Activated CD4-positive, alpha-beta T cell treated with anti-CD3 and anti-CD28 coated beads, Interleukin-2, amount 50 U/mL, for 4 hours (primary cell): ENCODE data around the gene C1QC.

Experiments used
- DNase-seq, 2 experiments: peaks; one replicate each; pipeline ENCODE4 v3.0.0-alpha.2; 2020

C1QC gene

GRCh38 chr1:22643381-22643780 lies at the start of gene C1QC:
Gene C1QC, plus strand, starts transcription at chr1:22643633. Its CDS starts 391 bp downstream, at chr1:22644024.
- no peak for DNase-seq

GRCh38 chr1:22594396-22594795 lies 49.0 kb upstream of the C1QC start:
- DNase-seq = no peak

DNA sequence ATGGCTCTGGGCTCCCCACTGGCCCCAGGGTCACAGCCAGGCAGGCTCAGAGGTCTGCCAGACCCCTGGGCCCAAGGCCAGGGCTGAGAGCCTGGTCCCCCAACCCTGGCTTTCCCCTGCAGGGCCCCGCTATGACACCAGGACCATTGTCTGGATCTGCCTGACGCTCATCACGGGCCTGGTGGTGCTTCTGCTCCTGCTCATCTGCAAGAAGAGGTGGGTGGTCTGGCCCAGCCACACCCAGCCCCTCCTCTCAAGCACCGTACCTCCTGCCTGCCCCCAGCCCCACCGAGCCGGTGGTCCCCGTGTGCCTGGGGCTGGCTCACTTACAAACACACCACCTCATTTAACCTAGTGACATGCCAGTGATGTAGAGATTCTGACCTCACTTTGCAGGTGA lies 48.3 kb upstream of the C1QC start:
- DNase-seq = no peak

DNA sequence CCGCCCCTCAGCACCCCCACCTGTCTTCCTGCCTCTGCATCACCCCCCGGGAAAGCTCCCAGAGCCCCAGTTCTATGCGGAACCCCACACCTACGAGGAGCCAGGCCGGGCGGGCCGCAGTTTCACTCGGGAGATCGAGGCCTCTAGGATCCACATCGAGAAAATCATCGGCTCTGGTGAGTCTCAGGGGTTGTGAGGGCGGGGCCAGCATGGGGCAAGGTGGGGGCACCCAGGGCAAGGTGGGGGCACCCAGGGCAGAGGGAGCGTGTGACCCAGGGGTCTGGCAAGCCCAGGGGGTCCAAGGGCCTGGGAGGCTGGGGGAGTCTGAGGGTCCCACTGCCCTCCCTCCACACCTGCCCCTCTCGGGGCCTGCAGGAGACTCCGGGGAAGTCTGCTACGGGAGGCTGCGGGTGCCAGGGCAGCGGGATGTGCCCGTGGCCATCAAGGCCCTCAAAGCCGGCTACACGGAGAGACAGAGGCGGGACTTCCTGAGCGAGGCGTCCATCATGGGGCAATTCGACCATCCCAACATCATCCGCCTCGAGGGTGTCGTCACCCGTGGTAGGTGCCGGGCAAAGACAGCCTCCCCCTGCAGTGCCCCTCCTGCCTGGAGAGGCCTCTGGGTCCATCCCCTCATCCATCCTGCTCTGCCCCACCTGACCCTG lies 46.0 kb upstream of the C1QC start:
- DNase-seq = no peak

DNA sequence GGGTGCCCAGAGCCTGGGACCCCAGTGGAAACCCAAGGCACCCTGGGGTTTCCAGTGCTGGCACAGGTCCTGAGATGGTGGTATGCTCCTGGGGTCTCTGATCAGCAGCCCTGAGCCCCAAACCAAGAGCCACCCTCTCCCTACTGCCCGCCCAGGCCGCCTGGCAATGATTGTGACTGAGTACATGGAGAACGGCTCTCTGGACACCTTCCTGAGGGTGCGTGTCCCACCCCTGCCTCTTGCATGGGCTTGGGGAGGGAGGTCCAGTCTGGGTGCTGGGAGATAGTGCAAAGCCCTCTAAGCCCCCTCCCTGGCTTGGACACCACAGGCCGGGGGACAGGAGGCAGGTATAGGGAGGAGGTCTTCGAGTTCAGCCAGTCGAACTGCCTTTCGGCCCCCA lies 45.4 kb upstream of the C1QC start:
- no peak for DNase-seq

- DNase-seq = no peak
These were observed 44.7 kb upstream of the C1QC start for GRCh38 chr1:22598736-22599135.

- no peak for DNase-seq
These were observed 43.2 kb upstream of the C1QC start for GRCh38 chr1:22600071-22600816.

DNA sequence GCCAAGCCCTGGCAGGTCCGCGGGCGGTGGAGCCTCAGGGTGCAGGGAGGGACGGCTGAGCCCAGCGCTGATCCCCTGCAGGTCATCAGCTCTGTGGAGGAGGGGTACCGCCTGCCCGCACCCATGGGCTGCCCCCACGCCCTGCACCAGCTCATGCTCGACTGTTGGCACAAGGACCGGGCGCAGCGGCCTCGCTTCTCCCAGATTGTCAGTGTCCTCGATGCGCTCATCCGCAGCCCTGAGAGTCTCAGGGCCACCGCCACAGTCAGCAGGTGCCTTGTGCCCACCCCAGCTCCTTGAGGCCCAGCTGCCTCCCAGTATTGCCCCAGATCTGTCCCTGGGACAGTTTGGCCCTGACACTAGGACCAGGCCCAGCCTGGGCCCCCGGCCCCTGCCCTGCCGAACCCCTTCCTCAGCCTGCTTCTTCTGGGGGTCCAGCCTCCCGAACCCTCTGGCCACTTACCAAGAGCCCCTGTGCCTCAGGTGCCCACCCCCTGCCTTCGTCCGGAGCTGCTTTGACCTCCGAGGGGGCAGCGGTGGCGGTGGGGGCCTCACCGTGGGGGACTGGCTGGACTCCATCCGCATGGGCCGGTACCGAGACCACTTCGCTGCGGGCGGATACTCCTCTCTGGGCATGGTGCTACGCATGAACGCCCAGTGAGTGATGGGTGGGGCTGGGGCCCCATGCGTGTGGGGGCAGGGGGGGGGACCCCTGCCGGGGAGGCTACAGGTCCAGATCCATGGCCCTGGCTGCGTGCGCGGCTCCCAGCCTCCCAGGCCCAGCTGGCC lies 42.4 kb upstream of the C1QC start:
- DNase-seq = no peak

DNA sequence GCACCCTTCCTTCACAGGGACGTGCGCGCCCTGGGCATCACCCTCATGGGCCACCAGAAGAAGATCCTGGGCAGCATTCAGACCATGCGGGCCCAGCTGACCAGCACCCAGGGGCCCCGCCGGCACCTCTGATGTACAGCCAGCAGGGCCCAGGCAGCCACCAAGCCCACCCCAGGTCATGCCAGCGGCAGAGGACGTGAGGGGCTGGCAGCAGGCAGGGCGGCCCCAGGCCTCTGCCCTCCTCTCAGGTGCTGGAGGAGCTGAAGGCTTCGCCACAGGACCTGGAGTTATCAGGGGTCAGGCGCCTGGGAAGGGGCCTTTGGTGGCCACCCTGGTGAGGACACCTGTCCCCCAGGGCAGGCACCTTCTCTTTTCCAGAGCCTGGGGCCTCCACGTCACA lies 41.8 kb upstream of the C1QC start:
- no peak for DNase-seq

DNA sequence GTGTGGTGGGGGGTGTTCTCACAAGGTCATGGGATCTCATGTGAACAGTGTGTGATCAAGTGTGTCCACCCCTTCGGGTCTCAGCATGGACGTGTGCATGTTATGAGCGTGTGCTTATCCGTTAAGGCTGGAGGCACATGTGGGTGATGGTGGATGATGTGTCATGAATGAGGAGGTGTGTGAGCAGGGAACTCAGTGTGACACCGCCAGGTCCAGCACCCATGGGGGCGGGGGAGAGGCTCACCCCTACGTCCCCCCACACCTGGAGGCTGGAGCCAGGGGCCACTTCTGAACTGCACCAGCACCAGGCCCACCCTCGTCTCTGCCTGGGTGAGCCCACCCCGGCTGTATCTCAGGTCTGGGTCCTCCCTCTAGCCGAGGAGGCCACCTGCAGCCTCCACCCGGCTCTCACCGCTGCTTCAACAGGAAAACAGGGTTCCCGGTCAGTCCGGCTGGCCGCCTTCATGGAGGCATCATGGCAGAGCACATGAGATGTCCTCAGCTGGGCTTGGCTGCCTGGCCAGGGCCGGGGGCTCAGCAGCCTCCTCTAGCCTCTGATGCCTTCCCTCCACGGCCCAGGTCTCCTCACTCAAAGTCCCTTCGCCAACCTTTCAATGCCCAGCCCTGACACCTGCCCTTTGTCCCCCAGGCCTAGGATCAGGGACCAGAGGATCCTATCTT lies 41.2 kb upstream of the C1QC start:
- DNase-seq = no peak

- no peak for DNase-seq
These were observed 37.3 kb upstream of the C1QC start for GRCh38 chr1:22606161-22606560.

DNA sequence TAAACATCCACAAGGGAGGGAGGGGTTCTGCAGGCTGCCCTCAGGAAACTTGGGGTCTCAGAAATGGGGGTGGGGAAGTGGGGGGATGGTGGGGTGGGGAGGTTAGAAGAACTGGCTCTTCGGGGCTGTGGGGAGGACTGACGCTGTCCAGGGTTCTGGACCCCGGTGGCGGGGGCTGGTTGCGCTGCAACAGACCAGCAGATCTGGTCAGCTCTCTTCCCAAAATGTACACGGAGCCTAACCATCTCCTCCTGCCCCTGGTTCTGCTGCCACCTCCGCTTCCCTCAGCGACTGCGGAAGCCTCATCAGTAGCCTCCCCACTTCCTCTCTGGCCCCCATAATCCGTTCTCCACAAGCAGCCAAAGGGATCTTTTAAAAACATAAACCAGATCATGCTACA lies 36.3 kb upstream of the C1QC start:
- no peak for DNase-seq

DNA sequence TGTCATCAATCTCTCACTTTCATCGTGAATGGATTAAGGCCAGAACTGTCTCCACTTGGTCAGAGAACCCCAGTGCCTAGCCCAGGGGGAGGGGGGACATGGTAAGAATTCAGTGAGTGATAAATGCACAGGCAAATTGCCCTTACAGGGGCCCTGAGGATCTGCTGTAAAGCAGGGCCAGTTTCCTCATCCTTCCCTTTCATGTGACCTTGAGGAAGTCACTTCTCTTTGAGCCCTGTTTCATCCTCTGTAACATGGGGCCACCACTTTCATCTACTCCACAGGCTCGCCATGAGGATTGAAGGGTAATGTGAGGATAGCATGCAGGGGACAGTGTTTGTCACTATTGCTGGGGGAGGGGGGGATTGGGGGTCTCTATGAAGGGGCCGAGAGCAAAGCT lies 35.1 kb upstream of the C1QC start:
- no peak for DNase-seq

DNA sequence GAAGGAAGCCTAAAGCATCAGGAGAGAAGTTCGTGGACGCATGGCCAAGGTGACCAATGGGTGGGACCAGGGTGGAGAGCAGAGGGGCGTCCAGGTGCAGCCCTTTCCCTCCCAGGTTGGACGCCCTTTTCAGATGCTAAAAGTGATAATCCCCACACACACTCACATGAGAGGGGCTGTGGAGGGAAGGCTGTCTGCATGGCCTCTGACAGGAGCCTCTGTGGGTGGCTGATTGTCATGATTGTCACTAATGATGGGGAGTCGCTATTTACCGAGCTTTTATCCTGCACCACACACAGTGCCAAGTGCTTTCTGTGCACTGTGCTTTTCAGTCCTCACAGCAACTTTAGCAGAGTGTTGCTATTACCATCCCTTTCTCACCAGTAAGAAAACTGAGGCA lies 34.1 kb upstream of the C1QC start:
- DNase-seq = no peak

DNA sequence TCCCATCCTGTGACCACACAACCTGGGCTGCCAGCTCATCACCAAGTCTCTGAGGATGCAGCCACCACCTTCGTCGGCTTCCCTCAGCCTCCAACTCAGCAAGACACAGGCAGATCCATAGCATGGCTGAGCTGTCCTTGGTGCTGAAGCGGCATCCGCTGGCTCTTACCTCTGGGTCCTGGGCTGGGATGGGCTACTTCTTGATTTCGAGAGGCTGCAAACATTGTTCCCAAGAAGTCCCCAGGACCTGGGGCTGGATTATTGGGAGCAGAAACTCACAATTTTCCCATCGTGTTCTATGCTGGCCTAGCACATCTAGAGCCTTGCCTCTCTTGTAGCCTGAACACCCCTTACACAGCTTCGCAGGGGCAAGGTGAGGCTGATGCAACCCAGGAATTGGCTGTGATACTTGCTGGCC lies 31.9 kb upstream of the C1QC start:
- no peak for DNase-seq

DNA sequence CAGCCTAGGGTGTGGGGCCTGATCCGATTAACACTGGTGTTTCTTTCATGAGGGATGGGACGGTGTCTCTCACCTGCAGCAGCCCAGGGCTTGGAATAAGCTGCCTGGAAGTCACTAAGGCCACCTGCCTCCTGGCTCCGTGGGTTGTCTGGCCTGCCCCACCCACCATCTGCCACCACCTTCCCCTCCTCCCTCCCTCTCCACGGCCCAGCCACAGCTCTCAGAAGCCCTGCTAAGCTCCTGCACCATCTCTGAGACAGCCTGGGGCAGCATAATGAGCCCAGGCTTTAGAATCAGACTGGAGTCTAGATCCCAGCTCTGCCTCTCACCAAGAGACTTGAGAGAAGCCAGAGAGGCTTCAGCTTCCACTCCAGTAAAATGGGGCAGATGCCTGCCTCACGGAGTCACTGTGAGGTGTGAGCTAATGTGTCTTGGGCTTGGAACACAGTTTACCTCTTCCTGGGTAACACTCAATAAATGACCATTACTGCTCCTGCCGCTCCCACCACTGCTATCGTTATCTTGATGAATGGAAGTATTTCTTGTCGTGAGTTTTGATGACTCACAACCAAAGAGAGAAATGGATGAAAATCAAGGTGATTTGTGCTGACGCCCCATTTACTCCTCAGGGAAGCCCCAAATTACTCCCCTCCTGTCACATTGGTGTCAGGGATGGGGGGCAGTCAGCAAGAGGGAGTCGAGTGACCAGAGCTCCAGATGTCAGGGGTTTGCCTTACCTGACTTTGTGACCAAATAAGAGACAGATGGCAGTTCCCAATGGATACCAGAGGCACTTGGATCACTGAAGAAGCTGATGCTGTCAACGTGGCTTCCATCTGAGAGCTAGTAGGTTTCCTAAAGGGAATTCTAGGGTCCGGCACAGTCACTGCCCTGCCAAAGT lies 30.5 kb upstream of the C1QC start:
- DNase-seq = no peak

- no peak for DNase-seq
These were observed 29.9 kb upstream of the C1QC start for GRCh38 chr1:22613572-22613918.

DNA sequence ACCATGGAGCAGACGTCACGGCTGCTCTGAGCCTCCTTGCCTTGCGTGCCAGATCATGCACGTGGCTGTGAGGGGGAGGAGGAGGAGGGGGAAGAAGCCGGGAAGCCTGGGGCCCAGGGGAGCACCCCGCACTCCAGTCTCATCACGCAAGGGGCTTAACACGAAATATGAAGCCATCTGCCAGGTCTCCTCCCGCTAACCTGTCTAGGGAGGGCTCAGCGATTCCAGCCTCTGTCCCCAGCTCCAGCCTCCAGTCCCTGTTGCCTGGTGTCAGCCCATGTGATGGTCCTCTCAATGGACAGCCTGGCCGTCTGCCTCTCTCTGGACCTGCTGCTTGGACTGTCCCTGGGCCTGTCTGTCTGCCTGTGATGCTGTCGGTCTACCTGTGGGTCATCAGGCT lies 29.5 kb upstream of the C1QC start:
- no peak for DNase-seq

GRCh38 chr1:22615886-22616285 lies 27.5 kb upstream of the C1QC start:
- no peak for DNase-seq

GRCh38 chr1:22616571-22616970 lies 26.9 kb upstream of the C1QC start:
- DNase-seq = no peak

DNA sequence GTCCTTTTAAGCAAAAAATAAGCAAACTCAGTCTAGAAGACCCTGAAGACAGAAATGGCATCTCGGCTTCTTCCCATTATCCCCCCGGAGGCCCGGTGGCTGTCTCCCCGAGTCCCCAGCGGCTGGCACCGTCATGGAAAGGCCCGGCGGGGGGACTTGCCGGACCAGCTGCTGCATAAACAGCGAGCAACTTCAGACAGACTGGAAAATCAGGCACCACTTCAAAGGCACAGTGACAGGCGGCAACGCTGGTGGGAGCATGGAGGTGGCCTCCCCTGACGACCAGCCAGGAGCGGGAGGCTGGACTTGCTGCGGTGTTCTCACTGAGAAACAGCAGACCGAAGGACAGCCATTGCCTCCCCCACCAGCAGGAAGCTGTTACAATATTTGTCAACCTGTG lies 25.4 kb upstream of the C1QC start:
- no peak for DNase-seq

DNA sequence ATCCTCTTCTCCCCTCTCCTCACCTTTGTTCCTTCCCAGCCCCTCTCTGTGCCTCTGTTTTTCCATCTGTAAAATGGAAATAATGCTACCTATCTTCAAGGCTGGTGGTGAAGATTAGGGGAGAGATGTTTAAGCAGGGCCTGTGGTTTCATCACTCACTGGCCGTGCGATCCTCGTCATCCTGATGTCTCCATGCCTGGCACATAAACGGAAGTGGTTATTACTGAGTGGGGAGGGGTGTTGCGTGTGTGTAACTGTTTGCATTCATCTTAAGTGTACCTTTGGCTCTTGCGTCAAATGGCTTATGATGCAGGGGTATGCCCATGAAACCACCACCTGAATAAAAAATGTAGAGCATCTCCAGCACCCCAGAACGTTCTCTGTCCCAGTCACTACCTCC lies 24.2 kb upstream of the C1QC start:
- DNase-seq = no peak
